ENCODE measurements around the gene TEX22. TPM values are rescaled to one million over a fixed set of nuclear protein-coding genes. Genes with fewer than 3 reads are reported as not detected.

The TEX22 gene
- total RNA-seq, 1 experiment from 2014 or later = 4.1 TPM

GRCh38 chr14:105355850-105356604 is 42.3 kb upstream of the TEX22 start:
- ChIA-PET CTCF (no interaction called here), POLR2A (no interaction called here)
- H3K4me3 Mint-ChIP-seq (ENCODE audit: unreplicated experiment) = no peak overlapping the region
- H3K36me3 Mint-ChIP-seq (ENCODE audit: insufficient read depth, unreplicated experiment) = peaks cover 30% of the 10 kb centered on the region
- no peaks in the 10 kb centered on the region for H3K4me1 Mint-ChIP-seq (ENCODE audit: insufficient read depth, unreplicated experiment)
- no peak for DNase-seq (ENCODE audit: unreplicated experiment)
- H3K9me3 Mint-ChIP-seq (ENCODE audit: unreplicated experiment) = no peaks in the 10 kb centered on the region
- TF ChIP-seq, protein P1, sequence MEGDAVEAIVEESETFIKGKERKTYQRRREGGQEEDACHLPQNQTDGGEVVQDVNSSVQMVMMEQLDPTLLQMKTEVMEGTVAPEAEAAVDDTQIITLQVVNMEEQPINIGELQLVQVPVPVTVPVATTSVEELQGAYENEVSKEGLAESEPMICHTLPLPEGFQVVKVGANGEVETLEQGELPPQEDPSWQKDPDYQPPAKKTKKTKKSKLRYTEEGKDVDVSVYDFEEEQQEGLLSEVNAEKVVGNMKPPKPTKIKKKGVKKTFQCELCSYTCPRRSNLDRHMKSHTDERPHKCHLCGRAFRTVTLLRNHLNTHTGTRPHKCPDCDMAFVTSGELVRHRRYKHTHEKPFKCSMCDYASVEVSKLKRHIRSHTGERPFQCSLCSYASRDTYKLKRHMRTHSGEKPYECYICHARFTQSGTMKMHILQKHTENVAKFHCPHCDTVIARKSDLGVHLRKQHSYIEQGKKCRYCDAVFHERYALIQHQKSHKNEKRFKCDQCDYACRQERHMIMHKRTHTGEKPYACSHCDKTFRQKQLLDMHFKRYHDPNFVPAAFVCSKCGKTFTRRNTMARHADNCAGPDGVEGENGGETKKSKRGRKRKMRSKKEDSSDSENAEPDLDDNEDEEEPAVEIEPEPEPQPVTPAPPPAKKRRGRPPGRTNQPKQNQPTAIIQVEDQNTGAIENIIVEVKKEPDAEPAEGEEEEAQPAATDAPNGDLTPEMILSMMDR (IDR thresholded peaks at IDR 0.05; ENCODE audit: unreplicated experiment) = no peak
- BruUV-seq (replicated peaks) = no TSS peak
- no peak overlapping the region for H3K27ac Mint-ChIP-seq (ENCODE audit: low read depth, unreplicated experiment)
- intact Hi-C loops (cut with micrococcal nuclease) = no loop called here
- no peaks in the 10 kb centered on the region for H3K27me3 Mint-ChIP-seq (ENCODE audit: insufficient read depth, unreplicated experiment)

GRCh38 chr14:105356927-105357326 is 41.4 kb upstream of the TEX22 start:
- H3K4me3 Mint-ChIP-seq (ENCODE audit: unreplicated experiment) = no peak overlapping the region
- H3K36me3 Mint-ChIP-seq (ENCODE audit: insufficient read depth, unreplicated experiment) = peaks cover 37% of the 10 kb centered on the region
- H3K9me3 Mint-ChIP-seq (ENCODE audit: unreplicated experiment) = no peaks in the 10 kb centered on the region
- H3K27me3 Mint-ChIP-seq (ENCODE audit: insufficient read depth, unreplicated experiment) = no peaks in the 10 kb centered on the region
- H3K4me1 Mint-ChIP-seq (ENCODE audit: insufficient read depth, unreplicated experiment) = no peaks in the 10 kb centered on the region
- ChIA-PET CTCF (no interaction called here), POLR2A (interaction anchor here (0.6 kb wide), 1 partner anchor 353 kb away, joined by 3 read pairs; no protein-coding TSS in a partner anchor)
- intact Hi-C loops (cut with micrococcal nuclease) = no loop called here
- no TSS peak for BruUV-seq (replicated peaks)
- DNase-seq (ENCODE audit: unreplicated experiment) = no peak
- TF ChIP-seq, protein P1 (IDR thresholded peaks at IDR 0.05; ENCODE audit: unreplicated experiment) = no peak
- no peak overlapping the region for H3K27ac Mint-ChIP-seq (ENCODE audit: low read depth, unreplicated experiment)

DNA sequence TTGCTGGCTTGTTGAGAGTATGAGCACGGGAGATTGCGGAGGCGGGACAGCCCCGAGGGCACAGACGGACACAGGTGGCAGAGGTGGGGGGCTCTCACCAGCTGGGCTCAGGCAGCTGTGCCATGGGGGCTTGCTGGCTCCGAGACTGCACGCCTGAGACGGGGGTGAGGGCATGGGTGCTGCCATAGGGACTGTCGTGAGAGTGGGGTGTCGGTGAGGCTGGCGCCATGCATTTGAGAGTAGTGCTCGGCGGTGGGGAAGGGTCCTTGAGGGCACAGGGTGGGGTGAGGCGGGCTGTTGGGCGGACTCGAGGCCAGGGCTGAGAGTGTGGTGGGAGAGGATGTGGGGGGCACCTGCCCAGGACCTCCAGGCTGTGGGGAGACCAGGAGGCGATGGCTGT is 40.7 kb upstream of the TEX22 start:
- TF ChIP-seq, protein P1 (IDR thresholded peaks at IDR 0.05; ENCODE audit: unreplicated experiment) = no peak
- no peaks in the 10 kb centered on the region for H3K9me3 Mint-ChIP-seq (ENCODE audit: unreplicated experiment)
- POLR2A ChIA-PET = no interaction called here
- DNase-seq (ENCODE audit: unreplicated experiment) = no peak
- BruUV-seq (replicated peaks) = no TSS peak
- no peak overlapping the region for H3K4me3 Mint-ChIP-seq (ENCODE audit: unreplicated experiment)
- peaks cover 35% of the 10 kb centered on the region for H3K36me3 Mint-ChIP-seq (ENCODE audit: insufficient read depth, unreplicated experiment)
- no peaks in the 10 kb centered on the region for H3K4me1 Mint-ChIP-seq (ENCODE audit: insufficient read depth, unreplicated experiment)
- intact Hi-C loops (cut with micrococcal nuclease) = no loop called here
- no peaks in the 10 kb centered on the region for H3K27me3 Mint-ChIP-seq (ENCODE audit: insufficient read depth, unreplicated experiment)
- CTCF ChIA-PET = no interaction called here
- H3K27ac Mint-ChIP-seq (ENCODE audit: low read depth, unreplicated experiment) = no peak overlapping the region

DNA sequence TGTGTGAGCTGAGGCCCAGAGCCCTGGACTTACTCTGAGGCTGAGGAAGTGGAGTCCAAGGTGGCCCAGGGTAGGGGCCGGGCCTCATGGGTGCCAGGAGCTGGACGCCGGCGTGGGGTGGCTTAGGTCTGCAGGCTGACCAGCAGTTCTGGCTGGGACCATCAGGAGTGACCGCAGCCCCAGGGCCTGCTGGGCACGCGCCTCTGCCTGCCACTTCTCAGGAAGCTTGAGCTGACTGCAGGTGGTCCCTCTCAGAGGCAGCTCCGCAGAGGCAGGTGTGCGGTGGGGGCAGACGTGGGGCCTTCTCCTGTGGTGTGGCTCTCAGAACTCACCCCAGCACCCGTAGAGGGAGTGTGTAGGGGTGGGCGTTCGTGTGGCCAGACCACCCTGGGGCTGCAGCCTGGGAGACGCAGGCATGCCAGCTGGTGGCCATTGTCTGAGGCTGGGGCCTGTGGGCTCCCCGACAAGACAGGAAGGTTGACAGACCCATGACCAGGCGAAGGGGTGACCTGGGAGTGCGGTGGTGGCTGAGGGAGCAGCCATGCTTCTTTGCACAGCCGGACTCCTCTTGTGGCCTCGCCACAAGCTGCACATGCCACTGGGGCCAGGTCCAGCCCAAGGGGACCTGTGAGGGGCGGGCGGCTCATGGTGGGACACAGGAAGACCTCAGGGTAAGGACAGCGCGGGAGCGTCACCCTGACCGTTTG is 40.0 kb upstream of the TEX22 start:
- H3K4me1 Mint-ChIP-seq (ENCODE audit: insufficient read depth, unreplicated experiment) = no peaks in the 10 kb centered on the region
- CTCF ChIA-PET = no interaction called here
- intact Hi-C loops (cut with micrococcal nuclease) = no loop called here
- H3K9me3 Mint-ChIP-seq (ENCODE audit: unreplicated experiment) = no peaks in the 10 kb centered on the region
- no peak for DNase-seq (ENCODE audit: unreplicated experiment)
- H3K4me3 Mint-ChIP-seq (ENCODE audit: unreplicated experiment) = no peak overlapping the region
- no TSS peak for BruUV-seq (replicated peaks)
- H3K36me3 Mint-ChIP-seq (ENCODE audit: insufficient read depth, unreplicated experiment) = peaks cover 35% of the 10 kb centered on the region
- H3K27ac Mint-ChIP-seq (ENCODE audit: low read depth, unreplicated experiment) = no peak overlapping the region
- TF ChIP-seq, protein P1 (IDR thresholded peaks at IDR 0.05; ENCODE audit: unreplicated experiment) = no peak
- POLR2A ChIA-PET = no interaction called here
- no peaks in the 10 kb centered on the region for H3K27me3 Mint-ChIP-seq (ENCODE audit: insufficient read depth, unreplicated experiment)
